ENCODE data around the gene ZKSCAN1.

Gene ZKSCAN1

GRCh38 chr7:100044718-100045117 lies 29.3 kb downstream of the ZKSCAN1 start:
- DNase-seq, result no peak

DNA sequence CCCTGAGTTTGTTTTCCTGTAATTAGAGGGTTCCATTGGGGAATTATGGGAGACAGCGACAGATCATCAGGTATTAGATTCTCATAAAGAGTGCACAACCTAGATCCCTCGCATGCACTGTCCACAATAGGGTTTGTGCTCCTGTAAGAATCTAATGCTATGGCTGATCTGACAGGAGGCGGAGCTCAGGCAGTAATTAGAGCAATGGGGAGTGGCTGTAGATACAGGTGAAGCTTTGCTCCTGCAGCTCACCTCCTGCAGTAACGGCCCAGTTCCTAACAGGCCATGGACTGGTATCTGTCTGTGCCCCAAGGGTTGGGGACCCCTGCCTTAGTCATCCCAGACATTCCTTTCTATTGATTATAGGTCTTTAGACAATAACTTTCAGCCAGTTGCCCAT lies 33.3 kb downstream of the ZKSCAN1 start:
- DNase-seq, result no peak

GRCh38 chr7:100049441-100050291 lies 34.3 kb downstream of the ZKSCAN1 start, which contains the start of gene ZSCAN21:
TSS of gene ZSCAN21 (plus strand) at chr7:100049774. CDS start at chr7:100057007, 7,233 bp downstream.
- DNase-seq, result peak; percentile 38

DNA sequence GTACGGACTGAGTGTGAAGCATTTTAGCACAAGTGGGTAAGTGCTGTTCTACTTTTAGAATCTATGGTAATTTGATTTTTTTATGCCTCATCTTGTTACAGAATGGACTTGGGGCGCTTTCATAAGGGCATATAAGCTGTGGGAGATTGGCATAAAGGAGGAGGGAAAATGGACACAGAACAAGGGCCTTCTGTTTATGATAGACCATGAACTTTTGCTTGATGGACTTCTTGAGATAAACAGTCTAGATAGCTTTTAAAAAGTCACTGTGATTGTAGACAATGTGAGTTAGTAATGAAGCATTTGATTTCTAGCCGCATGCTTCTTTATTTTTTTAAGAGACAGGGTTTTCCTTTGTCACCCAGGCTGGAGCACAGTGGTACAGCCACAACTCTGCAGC lies 36.2 kb downstream of the ZKSCAN1 start:
- no peak for DNase-seq

DNA sequence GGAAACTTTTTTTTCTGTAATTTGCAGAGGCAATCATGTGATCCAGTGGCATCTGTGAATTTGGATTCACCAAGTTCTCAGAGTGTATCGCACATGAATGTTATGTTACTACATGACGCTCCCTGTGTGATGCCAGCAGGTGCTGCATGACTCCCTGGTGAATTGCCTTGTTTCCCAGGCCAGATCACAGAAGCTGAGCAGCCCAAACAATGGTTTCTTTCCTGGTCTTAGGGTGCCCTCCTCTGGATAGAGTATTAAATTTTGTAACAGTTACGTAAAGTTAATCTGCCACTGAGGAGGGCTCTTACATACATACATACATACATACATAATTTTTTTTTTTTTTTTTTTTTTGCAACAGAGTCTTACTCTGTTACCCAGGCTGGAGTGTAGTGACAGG lies 37.8 kb downstream of the ZKSCAN1 start:
- peak; percentile 29 for DNase-seq

DNA sequence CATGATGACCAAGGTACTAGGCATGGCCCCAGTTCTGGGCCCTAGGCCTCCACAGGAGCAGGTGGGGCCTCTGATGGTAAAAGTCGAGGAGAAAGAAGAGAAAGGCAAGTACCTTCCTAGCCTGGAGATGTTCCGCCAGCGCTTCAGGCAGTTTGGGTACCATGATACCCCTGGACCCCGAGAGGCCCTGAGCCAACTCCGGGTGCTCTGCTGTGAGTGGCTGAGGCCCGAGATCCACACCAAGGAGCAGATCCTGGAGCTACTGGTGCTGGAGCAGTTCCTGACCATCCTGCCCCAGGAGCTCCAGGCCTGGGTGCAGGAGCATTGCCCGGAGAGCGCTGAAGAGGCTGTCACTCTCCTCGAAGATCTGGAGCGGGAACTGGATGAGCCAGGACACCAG lies 41.6 kb downstream of the ZKSCAN1 start:
- DNase-seq, result no peak

DNA sequence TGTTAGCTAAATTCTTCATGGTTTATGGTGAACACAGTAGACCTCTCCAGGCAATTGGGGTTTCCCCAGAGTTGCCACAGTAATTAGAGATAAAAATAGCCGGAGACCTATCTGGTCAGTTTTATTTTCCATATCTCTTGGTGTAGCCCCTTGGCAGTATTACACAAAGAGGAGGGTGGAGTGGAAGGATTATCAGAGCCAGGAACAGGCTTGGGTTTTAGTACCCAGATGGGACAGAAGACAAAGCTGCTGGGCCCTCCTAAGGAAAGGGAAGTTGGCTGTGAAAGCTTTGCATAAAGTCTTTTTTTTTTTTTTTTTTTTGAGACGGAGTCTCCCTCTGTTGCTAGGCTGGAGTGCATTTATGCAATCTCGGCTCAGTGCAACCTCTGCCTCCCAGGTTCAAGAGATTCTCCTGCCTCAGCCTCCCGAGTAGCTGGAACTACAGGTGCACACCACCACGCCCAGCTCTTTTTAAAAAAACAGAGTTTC lies 43.9 kb downstream of the ZKSCAN1 start:
- DNase-seq, result no peak

GRCh38 chr7:100061518-100062193 lies 46.3 kb downstream of the ZKSCAN1 start:
- DNase-seq, result no peak

- DNase-seq, result no peak
Observed at GRCh38 chr7:100063376-100063775, 48.0 kb downstream of the ZKSCAN1 start.

DNA sequence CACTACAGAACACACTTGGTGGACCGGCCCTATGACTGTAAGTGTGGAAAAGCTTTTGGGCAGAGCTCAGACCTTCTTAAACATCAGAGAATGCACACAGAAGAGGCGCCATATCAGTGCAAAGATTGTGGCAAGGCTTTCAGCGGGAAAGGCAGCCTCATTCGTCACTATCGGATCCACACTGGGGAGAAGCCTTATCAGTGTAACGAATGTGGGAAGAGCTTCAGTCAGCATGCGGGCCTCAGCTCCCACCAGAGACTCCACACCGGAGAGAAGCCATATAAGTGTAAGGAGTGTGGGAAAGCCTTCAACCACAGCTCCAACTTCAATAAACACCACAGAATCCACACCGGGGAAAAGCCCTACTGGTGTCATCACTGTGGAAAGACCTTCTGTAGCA lies 48.8 kb downstream of the ZKSCAN1 start:
- DNase-seq, result no peak

DNA sequence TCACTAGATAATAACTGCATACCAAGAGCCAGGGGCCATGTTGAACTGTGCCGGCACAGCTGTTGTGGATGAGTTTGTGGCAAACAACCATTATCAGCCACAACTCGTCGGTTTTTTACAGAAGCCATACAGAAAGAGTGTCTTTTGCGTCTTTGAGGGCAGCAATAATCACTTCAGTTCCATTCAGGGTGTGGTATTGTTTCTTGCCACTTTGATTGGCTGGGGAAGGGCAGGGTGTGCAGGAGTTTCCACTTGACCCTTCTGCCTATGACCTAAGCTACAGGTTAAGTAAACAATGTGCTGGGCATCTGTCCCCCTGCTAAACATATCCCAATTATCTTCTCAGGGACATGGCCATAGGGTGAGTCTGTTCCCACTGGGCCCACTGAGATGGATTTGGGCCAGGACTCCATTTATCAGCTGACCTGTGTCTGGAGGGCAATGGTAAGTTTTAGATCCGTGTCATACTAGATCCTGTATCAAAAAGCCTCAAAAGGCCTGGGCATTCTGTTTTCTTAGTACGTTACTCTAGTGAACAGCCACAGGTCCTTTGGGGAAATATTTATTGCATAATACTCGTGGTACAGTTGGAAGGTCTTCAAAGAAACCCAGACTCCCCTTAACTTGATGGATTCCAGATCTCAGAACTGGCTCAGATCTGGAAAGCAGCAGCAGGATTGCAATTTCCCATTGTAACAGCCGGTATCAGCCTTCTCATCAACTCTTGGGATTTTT lies 50.2 kb downstream of the ZKSCAN1 start:
- no peak for DNase-seq

DNA sequence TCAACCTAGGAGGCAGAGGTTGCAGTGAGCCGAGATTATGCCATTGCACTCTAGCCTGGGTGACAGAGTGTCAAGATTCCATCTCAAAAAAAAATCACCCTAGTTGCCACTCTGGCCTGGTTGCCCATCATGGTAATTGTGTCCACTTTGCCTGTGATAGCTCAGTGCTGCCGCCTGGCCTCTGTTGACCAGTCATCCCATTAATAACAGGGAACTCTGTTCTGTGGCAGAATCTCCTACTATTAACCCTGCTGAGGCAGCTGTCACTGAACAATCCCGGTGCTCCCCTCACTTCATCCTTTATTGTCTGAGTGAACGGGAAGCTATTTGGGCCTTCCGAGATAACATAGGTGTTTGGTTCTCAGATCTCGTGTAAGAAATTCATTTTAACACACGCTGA lies 51.6 kb downstream of the ZKSCAN1 start:
- DNase-seq, result no peak

- DNase-seq, result no peak
Observed at GRCh38 chr7:100069991-100070390, 54.6 kb downstream of the ZKSCAN1 start.

- DNase-seq, result no peak
Observed at GRCh38 chr7:100071018-100071723, 55.8 kb downstream of the ZKSCAN1 start.

DNA sequence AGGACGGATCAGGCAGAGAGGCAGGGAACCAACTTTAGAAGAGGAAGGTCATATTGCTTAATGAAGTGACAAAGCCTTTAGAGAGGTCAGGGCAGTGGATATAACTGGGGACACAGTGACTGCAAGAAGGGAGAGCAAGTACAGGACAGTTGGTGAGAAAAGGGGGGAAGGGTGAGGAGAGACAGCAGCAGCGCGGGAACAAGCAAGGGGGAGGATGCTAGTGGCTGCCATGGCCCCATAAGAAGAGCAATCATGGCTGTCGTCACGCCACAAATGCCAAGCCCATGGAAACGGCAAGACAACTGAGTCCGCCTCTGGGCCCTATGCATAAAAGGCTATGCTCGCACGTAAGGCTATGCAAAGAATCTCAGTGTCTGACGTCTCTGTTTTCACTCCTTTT lies 57.1 kb downstream of the ZKSCAN1 start:
- no peak for DNase-seq

DNA sequence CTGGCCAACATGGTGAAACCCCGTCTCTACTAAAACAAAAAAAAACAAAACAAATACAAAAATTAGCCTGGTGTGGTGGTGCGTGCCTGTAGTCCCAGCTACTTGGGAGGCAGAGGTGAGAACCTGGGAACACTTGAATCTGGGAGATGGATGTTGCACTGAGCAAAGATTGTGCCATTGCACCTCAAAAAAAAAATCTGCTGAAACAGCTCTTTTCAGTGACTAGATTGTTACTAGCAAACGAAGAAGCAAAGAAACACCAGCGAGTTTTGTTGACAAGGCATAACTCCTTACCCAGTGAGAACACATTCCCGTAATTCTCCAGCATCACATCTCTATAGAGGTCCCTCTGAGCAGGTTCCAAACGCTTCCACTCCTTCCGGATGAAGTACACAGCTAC lies 59.4 kb downstream of the ZKSCAN1 start:
- DNase-seq, result no peak

DNA sequence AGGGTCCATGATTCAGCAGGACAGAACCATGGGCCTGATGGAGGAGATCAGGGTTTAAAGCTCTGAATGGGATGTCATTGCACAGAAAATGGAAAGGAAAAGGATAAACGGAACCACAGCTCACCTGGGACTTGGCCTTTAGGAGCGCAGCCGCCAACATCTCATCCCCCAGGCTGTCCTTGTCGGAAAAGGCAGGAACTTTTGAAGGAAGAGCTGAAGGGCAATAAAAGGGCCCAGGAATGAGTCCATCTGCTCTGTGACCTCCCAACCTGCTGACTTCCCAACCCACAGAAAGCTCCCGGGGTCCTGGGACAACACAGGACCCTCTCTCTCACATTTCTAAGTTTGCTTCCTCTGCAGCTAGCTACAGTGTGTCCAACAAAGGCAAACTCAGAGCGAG lies 60.0 kb downstream of the ZKSCAN1 start:
- DNase-seq, result no peak

- DNase-seq, result no peak
Observed at GRCh38 chr7:100077205-100077604, 61.8 kb downstream of the ZKSCAN1 start.

DNA sequence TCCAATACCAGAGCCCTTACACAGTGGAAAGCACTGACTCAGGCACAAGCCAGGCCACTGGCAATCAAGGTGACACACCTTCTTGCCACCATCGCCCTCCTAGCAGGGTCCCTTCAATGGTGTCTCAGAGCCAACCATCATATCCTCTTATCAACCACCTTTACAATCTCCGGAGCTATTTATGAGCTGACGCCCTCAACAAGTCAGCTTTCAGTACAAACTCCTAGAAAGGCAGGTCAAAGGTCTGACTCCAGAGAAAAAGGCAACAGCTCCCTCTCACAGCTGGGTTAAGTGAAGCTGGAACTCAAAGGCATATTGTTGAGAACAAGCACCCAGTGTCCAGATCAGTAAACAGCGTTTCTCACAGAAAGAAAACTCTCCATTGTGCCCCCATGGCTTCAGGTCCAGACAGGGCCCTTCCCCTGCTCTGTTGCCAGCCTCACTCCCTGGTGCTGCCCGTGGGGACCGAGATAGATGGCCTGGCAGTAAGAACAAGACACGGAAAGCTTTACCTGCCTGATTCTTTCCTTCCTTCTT lies 63.7 kb downstream of the ZKSCAN1 start:
- no peak for DNase-seq

- DNase-seq, result peak; percentile 8
Observed at GRCh38 chr7:100080907-100081534, 65.6 kb downstream of the ZKSCAN1 start.

DNA sequence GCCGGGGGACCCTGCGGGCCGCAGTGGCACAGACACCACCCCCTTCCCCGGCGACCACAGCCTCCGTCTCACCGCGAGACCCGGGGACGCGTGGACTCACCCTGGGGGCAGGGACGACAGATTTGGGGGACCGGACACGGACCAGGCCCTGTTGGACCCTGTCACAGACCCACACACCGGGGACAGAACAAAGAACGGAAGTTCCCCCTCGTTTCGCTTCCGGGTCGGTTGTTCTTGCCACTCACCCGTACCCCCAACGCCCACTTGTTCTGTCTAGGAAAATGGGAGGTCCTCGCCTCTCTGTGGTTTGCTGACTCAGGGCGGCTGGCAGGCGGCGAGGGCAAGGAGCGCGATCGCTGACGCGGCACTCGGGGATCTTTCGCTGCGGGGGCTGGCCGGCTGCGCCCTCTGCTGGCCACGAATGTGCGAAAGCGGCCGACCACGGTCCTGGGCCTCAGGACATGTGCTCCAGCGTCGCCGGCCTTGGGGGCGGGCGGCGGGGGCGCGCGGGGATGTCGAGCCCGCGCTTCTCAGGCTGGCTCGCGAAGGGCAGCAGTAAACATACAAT lies 66.2 kb downstream of the ZKSCAN1 start, which contains the start of gene ZNF3:
ZNF3 (minus strand) TSS at position 189 of the 568 bp plus-strand sequence. CDS start 4,366 bp downstream, outside the sequence.
- peak; percentile 90 for DNase-seq
